SIG-M5 treated with dmso at 0.1 percent for 504 hours (cell line): ENCODE results near the gene DPF3.

Experiments
- DNase-seq: peaks from one replicate; lab custom pipeline; 2025; ENCODE audit not compliant: unreplicated experiment; lab: John Stamatoyannopoulos, UW

The DPF3 gene

DNA sequence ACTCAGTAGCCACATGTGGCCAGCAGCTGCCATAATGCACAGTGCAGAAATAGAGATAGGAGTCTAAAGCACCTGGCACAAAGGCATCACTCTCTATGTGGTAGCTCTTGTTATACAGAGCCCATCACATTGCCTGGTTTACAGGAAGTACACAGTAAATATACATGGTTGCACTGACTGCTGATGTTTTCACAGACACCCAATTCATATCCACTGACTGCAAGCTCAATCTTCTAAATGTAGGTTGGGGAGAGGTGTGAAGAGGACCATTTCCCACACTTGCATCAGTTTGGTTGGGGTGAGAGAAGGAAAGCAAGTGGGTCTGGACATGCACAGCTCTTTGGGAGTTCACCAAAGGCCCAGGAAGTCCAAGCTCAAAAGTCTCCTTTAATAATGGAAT, 172.8 kb downstream of the DPF3 start:
- no peak for DNase-seq

DNA sequence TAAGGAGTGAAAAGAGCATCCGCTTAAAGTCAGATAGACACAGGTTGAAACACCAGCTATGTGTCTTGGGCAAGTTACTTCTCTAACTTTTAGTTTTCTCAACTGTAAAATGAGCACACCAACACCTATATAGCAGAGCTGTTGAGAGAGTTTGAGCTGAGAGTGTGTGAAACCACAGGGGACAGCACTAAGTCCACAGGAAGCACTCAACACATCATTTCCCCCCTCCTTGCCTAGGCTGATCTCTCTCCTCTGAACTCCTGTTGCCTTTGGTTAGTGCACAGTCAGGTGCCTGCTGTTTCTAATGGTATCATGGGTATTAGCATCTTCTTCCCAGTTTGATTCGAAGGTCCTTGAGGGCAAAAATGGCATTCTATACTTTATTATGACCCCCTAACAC, 176.7 kb downstream of the DPF3 start:
- DNase-seq, result no peak

DNA sequence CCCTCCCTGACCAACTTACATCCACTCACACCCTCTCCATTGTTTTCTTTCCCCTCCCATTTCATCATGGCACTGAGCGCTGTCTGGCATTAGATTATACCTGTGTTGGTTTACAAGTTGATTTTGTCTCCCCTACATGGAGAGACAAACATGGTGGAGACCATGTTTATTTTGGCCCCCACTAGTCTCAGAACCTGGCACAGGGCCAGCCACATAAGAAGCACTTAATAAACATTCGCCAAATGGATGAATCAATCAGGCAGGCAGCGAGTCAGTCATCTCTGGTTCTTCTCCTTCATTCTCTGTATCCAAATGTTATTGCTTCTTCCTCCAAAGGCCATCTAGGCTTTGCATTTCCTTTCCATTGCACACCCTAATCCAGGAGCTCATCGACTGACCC, 177.4 kb downstream of the DPF3 start:
- no peak for DNase-seq

DNA sequence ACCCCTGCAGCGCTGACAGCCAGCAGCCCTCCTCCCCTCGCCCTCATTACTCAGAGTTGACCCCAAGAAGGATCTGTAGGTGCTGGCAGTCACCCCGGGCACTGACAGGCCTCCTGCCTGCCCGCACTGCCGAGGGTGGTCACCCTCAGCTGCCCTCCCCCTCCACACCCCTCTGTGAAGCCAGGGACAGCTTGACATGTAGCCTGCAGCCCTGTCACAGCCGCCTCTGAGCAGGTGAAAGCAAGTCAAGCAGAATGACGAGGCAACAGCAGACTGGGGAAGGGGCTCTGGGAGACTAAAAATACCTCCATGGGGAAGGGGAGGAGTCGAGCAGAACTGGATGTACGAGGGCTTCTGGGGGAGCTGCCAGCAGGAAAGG, 178.1 kb downstream of the DPF3 start:
- no peak for DNase-seq

DNA sequence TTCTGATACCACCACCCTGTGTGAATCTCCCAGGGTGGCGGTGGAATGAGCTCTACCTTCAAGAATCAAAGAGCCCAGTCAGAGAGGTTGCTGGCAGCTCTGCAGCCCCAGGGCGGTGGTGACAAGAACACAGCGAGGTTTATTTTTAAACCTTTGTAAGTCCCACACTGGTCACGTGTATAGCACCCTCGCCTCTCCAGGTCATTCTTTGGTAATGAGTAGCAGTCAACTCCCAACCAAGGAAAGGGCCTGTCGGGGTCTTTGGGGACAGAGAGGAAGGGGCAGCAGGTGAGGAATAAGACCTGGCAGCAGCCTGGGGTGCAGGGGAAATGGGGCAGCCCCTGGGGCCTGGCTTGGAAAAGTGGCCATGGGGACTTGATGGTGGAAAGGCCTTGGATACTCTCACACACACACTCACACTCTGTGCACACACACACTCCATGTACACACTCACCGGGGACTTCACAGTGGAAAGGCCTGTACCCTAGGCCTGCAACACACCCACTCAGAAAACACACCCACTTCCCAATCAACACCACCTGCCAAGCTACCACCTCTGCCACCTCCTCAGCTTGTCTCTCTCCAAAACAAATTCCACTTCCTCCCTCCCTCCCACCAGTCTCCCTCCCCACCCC, 178.6 kb downstream of the DPF3 start:
- no peak for DNase-seq

DNA sequence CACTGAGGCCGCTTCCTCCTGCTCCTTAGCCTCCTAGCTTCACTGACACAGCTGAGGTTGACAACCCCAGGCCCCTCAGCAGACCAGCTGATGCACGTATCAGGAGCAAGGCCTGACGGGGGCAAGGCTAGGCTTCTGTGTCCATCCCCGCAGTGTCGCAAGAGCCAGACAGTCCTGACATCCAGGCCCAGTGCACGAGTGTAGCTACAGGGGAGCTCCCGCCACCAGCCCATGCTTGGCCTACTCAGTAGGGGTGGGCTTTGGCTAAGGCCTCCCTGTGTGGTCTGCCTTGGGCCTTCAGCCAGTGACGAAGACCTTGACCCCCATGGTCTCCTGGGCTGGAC, 179.1 kb downstream of the DPF3 start:
- no peak for DNase-seq

DNA sequence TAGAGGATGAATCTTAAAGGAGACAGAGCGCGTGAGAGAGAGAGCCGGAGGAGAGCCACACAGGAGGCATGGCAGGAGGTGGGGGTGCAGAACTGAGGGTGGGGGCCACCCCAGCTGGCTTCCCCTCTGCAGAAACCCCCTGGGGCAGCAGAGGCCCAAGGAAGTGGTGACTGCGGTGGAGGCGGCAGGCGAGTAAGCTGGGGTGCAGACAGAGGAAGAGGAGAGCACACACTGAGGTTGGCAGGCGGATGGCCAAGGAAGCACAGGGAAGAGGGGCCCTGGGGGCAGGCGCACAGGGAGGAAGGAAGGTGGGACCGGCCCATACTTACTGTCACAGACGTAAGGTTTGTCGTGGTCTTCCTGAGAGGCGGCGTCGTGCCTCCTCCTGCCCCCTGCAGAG, 179.8 kb downstream of the DPF3 start:
- no peak for DNase-seq

DNA sequence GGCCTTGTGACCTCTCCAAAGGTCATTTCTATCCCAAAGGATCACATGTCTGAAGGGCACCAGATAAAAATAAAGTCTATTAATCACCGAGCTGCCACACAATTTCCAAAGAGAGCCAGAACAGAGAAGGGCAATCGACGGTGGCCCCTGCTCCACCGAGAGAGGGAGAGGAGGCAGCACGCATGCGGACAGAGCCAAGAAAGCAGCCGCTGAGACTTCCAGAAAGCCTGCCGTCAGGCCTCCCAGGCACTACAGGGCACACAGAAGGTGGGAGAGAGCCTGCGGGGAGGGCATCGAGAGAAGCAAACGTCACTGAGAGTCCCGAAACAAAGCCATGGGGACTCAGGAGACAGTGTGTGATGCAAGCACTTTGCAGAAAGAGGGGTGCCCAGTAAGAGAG, 182.0 kb downstream of the DPF3 start:
- no peak for DNase-seq

DNA sequence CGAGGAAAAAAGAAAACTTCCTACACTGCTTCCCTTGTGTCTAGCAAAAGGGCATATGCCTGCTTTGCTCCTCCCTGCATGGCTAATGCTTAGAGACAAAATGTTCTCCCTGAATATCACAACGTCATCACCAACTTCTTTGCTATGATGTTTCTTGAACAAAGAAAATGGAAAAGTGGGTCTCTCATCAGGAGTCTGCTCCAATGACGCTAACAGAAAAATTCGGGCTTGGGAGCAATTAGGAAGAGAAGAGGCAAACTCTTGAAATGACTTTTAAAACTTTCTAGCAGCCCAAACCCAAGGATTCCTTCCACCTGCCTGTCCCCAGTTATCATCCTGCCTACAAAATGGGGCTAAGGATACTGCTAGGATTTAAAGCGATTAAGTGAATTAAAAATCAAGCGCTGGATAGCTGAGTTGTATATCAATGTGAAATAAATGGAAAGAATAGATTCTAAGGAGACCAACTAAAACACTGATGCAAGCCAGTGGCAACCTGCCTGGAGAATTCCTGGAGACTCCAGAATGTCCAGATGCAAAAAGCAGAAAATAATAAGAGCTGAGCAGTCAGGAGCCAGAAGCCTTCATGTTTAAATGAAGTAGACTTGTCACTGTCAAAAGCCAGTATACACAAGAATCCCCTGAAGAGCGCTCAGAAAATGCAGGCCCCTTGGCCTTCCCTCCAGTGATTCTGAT, 183.8 kb downstream of the DPF3 start:
- no peak for DNase-seq

DNA sequence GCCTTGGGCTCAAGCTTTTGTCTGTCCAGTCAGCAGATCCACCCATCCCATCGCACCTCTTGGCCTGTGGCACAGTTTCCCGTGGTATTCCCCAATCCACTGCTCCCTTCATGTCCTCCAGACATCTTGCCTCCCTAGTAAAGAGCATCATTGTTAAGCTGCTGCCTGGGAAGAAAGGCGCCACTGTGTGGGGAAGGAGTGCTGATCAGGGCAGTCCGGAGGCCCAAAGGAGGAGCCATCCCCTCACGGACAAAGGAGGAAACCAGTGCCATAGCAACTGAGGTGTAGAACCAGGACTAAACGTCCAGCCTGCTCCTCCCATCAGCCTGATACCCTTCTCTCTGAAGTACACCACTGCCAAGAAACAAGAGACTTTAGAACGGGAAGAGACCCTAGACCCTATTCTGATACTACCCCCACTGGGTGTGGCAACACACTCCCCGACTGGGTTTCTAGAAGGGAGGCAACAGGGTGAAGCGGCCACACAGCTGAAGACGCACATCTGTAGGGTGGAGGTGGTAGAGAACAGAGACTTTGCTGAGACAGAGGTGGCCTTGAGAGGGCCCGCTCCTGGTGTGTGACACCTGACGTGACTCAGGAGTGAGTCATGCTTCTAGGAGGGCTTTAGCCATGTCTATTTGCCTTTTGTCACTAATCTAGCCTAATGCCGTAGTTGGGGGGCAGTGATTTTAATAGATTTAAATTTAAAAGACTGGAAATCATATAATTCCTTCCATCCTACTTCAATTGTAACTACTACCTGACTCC, 185.0 kb downstream of the DPF3 start:
- DNase-seq, result no peak

DNA sequence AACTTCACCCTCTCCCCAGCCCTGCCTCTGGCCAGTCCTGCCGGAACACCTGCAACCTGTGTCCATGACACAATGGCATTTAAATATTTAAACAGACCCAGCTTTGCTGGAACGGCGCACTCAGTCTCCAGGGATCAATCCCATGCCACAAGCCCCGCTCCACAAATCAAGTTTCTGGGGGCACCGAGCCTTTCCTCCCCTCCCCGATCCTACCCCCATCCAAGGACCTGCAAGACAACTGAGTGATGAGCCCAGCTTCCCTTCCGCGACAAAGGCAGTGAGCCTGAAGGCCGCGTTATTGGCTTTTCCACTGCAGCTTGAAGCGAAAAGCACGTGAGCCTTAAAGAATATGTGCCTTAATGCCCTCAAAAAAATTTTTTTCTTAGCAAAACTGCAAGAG, 185.7 kb downstream of the DPF3 start:
- DNase-seq, result no peak

DNA sequence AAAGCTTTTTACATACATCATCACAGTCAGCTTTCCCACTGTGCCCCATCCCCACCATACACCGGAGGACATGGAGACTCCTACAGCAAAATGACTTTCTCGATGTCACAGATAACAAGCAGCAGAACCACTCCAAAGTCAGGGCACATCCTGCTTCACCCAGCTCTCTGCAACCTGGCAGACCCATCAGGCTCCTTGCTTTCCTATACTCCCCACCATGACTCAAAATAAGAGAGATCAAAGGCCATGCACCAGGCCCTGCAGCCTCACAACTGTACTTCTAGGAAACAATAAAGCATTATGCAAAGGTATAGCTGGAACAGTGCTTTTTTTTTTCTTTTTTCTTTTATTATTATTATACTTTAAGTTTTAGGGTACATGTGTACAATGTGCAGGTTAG, 187.4 kb downstream of the DPF3 start:
- DNase-seq, result no peak

DNA sequence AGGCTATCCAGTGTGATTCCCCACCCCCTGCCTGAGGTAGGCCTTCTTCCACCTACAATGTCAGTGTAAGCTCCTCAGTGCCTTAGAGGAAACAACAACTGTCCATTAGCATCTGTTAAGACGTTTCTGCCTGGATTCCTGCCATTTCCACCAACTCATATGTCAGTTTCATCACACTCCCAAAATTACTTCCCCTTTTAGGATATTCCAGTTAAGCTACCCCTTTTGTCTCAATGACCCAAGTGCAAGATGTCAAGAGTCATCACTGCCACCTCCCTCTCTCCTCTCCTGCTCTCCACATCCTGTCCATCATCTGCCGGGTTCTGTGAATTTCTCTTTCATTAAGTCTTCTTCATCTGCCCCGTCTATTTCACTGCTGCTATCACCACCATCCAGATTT, 189.4 kb downstream of the DPF3 start:
- DNase-seq, result peak; percentile 53

DNA sequence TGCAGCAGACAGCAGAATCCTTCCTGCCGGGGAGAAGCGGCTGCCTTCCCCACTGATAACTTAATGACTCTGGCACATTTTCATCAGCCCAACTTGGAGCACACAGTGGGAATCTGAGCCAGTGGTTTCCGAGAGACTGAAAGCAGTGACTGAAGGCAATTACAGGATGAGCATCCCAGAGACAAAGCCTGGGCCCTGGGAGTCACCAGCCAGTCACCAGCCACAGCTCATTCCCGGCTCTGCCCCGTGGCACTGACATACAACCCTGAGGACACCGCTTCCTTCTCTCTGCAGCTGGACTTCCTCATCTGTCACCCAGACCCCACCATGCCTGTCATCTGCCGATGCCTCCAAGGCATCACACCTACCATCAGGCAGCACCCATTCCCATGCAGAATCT, 192.3 kb downstream of the DPF3 start:
- no peak for DNase-seq

DNA sequence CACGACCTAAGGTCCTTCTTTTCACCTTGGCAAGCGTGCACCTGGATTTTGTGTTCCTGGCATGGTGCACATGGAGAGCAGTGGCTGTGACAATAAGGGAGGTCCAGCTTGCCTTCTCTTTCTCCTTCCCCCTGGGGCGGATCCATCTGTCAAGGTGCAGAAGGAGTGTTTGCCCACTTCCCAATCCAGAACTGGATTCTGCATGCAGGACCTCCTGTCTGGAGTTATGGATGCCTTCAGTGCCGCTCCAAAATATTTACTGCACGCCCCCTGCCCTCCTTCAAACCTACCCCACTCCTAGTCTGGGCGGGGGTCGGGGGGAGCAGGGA, 192.7 kb downstream of the DPF3 start:
- DNase-seq, result no peak

DNA sequence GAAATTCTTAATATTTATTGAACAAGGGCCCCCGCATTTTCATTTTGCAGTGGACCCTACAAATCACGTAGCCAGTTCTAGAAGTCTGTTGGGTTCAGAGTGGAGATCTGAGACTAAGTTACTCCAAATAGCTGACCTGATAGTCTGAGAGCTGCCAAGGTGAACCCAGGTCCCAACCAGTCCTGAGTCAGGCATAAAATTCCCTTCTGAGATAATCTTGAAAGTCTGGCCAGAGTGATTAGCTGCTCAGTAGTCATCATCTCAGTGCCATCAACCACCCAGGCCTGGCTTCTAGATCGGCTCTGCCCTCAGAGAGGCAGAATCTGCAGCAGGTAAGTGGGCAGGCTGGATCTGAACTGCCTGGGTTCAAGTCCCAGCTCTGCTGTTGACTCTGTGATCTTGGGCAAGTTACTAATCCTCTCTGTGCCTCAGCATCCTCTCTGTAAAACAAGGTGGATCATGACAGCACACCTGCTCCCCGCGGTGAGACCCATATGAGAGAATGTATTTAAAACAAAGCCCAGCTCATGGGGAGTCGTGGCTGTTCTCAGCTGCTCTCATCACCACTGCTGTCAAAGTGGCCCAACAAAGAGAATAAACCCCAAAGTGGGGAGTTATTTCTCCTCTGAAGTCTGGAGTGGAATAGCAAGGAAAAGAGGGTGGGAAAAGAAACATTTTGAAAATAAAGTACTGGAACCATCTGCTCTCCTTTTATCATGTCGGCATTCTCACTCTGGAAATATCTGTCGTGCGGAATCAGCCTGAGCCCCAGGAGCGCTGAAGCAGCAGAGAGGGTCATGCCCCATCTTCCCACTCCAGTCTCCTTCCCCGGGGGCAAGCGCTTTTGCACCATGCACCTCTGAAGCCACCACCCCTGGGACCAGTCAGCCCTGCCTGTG, 193.3 kb downstream of the DPF3 start:
- DNase-seq, result no peak

DNA sequence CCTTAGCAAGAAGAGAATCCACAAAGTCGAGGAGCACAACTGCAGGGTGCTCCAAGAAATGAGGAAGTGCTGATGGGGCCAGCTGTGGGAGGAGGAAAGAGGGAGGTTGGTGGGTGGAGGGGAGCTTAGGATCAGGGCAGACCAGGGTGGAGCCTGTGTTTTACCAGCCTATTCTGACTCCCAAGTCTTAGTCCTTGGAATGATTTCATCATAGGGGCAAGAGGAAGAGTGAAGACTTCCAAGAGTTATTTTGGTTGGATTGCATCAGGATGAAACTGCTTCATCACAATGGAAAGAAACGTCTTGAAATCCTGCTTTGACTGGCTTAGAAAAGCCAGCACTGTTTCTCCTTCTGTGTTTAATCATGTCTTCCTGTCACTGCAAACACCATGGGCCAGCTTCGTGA, 194.0 kb downstream of the DPF3 start:
- peak; percentile 87 for DNase-seq

DNA sequence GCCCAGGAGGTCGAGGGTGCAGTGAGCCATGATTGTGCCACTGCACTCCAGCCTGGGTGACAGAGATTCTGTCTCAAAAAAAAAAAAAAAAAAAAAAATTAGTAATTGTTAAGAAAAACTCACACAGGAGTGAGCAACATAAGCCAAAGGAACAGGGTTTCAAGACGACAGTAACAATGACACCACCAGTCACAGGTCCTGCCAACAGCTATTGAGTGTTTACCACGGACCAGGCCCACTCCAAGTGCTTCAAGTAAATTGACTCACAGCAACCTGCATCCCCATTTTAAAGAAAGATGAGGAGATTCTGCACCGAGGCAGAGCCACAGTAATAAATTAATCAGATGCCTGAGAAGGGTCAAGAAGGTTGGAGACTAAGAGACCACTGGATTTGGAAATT, 194.5 kb downstream of the DPF3 start:
- DNase-seq, result no peak

DNA sequence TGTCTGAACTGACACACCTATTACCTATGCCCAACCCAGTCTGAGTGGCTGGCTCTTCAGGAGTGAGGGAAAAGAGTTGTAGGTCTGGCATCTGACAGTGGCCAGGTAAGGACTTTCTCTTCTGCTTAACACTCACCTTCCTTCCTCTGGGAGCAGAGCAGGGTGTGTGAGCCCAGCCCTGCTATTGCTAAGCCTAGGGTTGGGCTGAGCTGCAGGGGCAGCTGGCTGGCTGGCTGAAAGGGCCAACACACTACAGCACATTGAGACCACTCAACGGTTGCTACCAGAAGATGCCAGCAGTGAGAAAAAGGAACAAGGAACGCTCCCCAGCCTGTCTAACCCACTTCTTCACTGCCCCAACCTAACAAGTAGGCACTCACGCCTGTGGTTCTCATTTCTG, 201.2 kb downstream of the DPF3 start:
- no peak for DNase-seq

DNA sequence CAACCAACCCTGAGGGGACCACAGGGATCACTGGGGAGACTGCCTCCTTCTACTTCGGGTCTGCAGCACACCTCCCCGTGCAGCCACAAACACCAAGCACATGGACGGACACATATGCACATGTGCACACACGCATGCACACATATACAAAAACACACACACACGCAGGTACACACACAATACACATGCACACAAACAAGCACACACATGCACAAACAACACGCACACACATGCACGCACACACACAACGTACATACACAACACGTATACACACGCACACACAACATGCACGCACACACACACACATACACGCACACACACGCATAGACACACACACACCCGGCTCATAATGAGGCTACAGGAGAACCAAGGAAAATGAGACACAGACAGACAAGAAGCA, 203.6 kb downstream of the DPF3 start:
- no peak for DNase-seq

DNA sequence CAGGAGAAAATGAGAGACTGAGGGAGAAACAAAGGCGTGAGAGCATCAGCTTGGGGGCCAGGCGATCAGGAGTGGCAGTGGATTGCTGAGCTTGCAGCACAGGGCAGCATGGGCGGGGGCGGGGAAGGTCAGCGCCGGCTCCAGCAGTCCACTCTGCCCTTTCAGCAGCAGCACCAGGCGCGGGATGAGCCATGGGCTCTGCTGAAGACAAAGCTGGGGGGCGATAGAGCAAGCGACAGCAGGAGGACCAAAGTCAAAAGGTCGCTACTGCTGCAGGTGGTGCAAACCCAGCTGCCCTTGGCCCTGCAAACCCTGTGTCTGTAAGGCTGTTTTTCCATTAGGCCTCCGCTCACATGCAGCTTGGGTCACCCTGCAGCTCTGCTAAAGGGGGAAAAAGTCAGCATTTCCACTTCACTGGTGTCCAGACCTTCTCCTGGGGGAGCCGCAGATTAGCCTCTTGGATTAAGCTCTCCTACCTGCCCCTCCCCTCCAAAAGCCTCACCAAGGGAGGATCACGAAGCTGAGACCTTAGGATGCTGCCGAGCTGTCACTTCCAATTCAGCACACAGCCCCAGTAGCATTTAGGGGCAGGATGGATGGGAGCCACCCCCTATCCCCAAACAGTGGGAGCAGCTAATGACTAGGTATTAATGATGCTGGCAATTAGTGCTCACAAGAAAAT, 204.8 kb downstream of the DPF3 start:
- no peak for DNase-seq
